ENCODE data around the gene DAND5.

GRCh38 chr19:12991296-12991695 is 21.9 kb downstream of the DAND5 start:
- TF ChIP-seq CTCF (IDR thresholded peaks at IDR 0.05; ENCODE audit: insufficient read depth, low read depth, low read length) = no peak
- TF ChIP-seq EZH2 (IDR thresholded peaks at IDR 0.05; ENCODE audit: insufficient read depth, low read length) = no peak

Measured in astrocyte (in vitro differentiated cells and primary cell).